ENCODE measurements around the gene FAM200B. TPM values are rescaled to one million over a fixed set of nuclear protein-coding genes. Genes with fewer than 3 reads are reported as not detected.
A peak's percentile ranks its signal among the peaks of the same experiment; 100 is the strongest.
"Not testable (repeated sequence)": the region's sequence is repeated elsewhere in the genome, so short reads cannot be mapped to it uniquely, and the experiment has no call there.

FAM200B gene
- total RNA-seq, 1 experiment from 2014 or later, result 70.3 TPM

GRCh38 chr4:15718959-15719358, 37.3 kb downstream of the FAM200B start:
- DNase-seq, result no peak
- Histone ChIP-seq H3K36me3 (no peaks in the 10 kb centered on the region), H3K9me3 (replicated peaks) (no peaks in the 10 kb centered on the region), H3K27me3 (no peaks in the 10 kb centered on the region), H3K4me1 (peaks cover 35% of the 10 kb centered on the region), H3K4me3 (no peak overlapping the region), H3K27ac (no peak overlapping the region)

GRCh38 chr4:15719506-15719905, 37.9 kb downstream of the FAM200B start:
- Histone ChIP-seq H3K27ac (no peak overlapping the region), H3K27me3 (no peaks in the 10 kb centered on the region), H3K36me3 (no peaks in the 10 kb centered on the region), H3K4me1 (peaks cover 30% of the 10 kb centered on the region), H3K9me3 (replicated peaks) (no peaks in the 10 kb centered on the region), H3K4me3 (no peak overlapping the region)
- DNase-seq, result no peak

- H3K36me3 ChIP-seq, result no peaks in the 10 kb centered on the region
- no peaks in the 10 kb centered on the region for H3K27me3 ChIP-seq
- H3K4me1 ChIP-seq, result peaks cover 25% of the 10 kb centered on the region
- no peak overlapping the region for H3K27ac ChIP-seq
- H3K4me3 ChIP-seq, result no peak overlapping the region
- no peaks in the 10 kb centered on the region for H3K9me3 ChIP-seq (replicated peaks)
- no peak for DNase-seq
These were observed 39.2 kb downstream of the FAM200B start for GRCh38 chr4:15720851-15721250.

- no peak for DNase-seq
- H3K4me3 ChIP-seq, result no peak overlapping the region
These were observed 44.0 kb downstream of the FAM200B start for GRCh38 chr4:15725608-15726007.

GRCh38 chr4:15729910-15730533, 48.4 kb downstream of the FAM200B start:
- no peak overlapping the region for H3K4me3 ChIP-seq
- no peaks in the 10 kb centered on the region for H3K9me3 ChIP-seq (replicated peaks)
- no peaks in the 10 kb centered on the region for H3K4me1 ChIP-seq
- DNase-seq, result peak in 1 of 2 experiments; percentile 77
- H3K36me3 ChIP-seq, result no peaks in the 10 kb centered on the region
- no peaks in the 10 kb centered on the region for H3K27me3 ChIP-seq
- H3K27ac ChIP-seq, result no peak overlapping the region

More at GRCh38 chr4:15725608-15726007, 44.0 kb downstream of the FAM200B start:
- Histone ChIP-seq H3K4me1 (no peaks in the 10 kb centered on the region), H3K27ac (no peak overlapping the region), H3K36me3 (no peaks in the 10 kb centered on the region), H3K27me3 (no peaks in the 10 kb centered on the region), H3K9me3 (replicated peaks) (no peaks in the 10 kb centered on the region)

- not testable (repeated sequence) for H3K4me1 ChIP-seq; H3K27ac ChIP-seq; DNase-seq; H3K36me3 ChIP-seq; H3K9me3 ChIP-seq (replicated peaks); H3K4me3 ChIP-seq; H3K27me3 ChIP-seq
These were observed 51.4 kb downstream of the FAM200B start for GRCh38 chr4:15733061-15733460.

- no peaks in the 10 kb centered on the region for H3K4me1 ChIP-seq
- no peak overlapping the region for H3K27ac ChIP-seq
- peaks cover 8% of the 10 kb centered on the region; the same call in 1 of the 2 replicates for H3K27me3 ChIP-seq
- DNase-seq, result no peak
- H3K36me3 ChIP-seq, result no peaks in the 10 kb centered on the region
- H3K4me3 ChIP-seq, result no peak overlapping the region
- no peaks in the 10 kb centered on the region for H3K9me3 ChIP-seq (replicated peaks)
These were observed 53.9 kb downstream of the FAM200B start for GRCh38 chr4:15735536-15735935.

GRCh38 chr4:15736514-15737050, 55.0 kb downstream of the FAM200B start:
- Histone ChIP-seq H3K9me3 (replicated peaks) (no peaks in the 10 kb centered on the region; the same call in 1 of the 2 replicates), H3K27ac (no peak overlapping the region), H3K4me3 (no peak overlapping the region), H3K27me3 (peaks cover 8% of the 10 kb centered on the region; the same call in 1 of the 2 replicates), H3K4me1 (no peaks in the 10 kb centered on the region), H3K36me3 (no peaks in the 10 kb centered on the region)
- no peak for DNase-seq

- Histone ChIP-seq H3K36me3 (no peaks in the 10 kb centered on the region), H3K4me1 (no peaks in the 10 kb centered on the region), H3K4me3 (no peak overlapping the region), H3K9me3 (replicated peaks) (peaks cover under 1% of the 10 kb centered on the region; the same call in 1 of the 2 replicates), H3K27ac (no peak overlapping the region), H3K27me3 (peaks cover 8% of the 10 kb centered on the region; the same call in 1 of the 2 replicates)
- DNase-seq, result no peak
These were observed 55.6 kb downstream of the FAM200B start for GRCh38 chr4:15737255-15737654.

- Histone ChIP-seq H3K36me3 (no peaks in the 10 kb centered on the region), H3K27me3 (peaks cover 8% of the 10 kb centered on the region; the same call in 1 of the 2 replicates), H3K4me1 (no peaks in the 10 kb centered on the region), H3K9me3 (replicated peaks) (peaks cover 2% of the 10 kb centered on the region; the same call in 1 of the 2 replicates), H3K4me3 (no peak overlapping the region), H3K27ac (no peak overlapping the region)
- DNase-seq, result no peak
These were observed 57.2 kb downstream of the FAM200B start for GRCh38 chr4:15738877-15739276.

Other genes with a start within 250 kb of the FAM200B start
- 9.0 and 10.1 TPM in 2 replicates for gene CC2D2A, start 211.9 kb upstream of the FAM200B start, total RNA-seq (2014; rRNA removed; shearing (Covaris generic))
- 59.1 and 69.7 TPM in 2 replicates for gene FBXL5, start 26.5 kb upstream of the FAM200B start, total RNA-seq (2014; rRNA removed; shearing (Covaris generic))
- gene BST1, start 21.2 kb downstream of the FAM200B start, total RNA-seq (2014; rRNA removed; shearing (Covaris generic)), result 0.81 and 1.0 TPM in 2 replicates
- 0.03 and 0.06 TPM in 2 replicates for gene CD38, start 96.5 kb downstream of the FAM200B start, total RNA-seq (2014; rRNA removed; shearing (Covaris generic))